Transverse colon (tissue), 4 donors: ENCODE data around the gene PRMT3.
"Not testable (repeated sequence)": the region's sequence is repeated elsewhere in the genome, so short reads cannot be mapped to it uniquely, and the experiment has no call there.

Experiments
- POLR2AphosphoS5 ChIP-seq, 3 donors: sonication (generic); formaldehyde crosslinking; IDR thresholded peaks; one replicate each; pipeline ENCODE4 v1.6.1; 2016; ENCODE audit warnings: antibody characterized with exemption in 3 of 3
- TF ChIP-seq, protein P1 (sequence below), 5 experiments: fragments of 200-600 bp in 3 of 5; fragments of 450-650 bp in 2 of 5; sonication (generic) in 3 of 5; IDR thresholded peaks; 1 replicate in 2 of 5; 2 replicates in 3 of 5; pipeline ENCODE4 v1.5.1; 2016 to 2017; ENCODE audit warnings: antibody characterized with exemption in 5 of 5, inconsistent platforms in 3 of 5, mild to moderate bottlenecking in 2 of 5, moderate library complexity in 1 of 5

GRCh38 chr11:20556396-20556795, 168.9 kb downstream of the PRMT3 start:
- not testable (repeated sequence) for TF ChIP-seq POLR2AphosphoS5 (IDR thresholded peaks at IDR 0.05)
- TF ChIP-seq, protein P1, sequence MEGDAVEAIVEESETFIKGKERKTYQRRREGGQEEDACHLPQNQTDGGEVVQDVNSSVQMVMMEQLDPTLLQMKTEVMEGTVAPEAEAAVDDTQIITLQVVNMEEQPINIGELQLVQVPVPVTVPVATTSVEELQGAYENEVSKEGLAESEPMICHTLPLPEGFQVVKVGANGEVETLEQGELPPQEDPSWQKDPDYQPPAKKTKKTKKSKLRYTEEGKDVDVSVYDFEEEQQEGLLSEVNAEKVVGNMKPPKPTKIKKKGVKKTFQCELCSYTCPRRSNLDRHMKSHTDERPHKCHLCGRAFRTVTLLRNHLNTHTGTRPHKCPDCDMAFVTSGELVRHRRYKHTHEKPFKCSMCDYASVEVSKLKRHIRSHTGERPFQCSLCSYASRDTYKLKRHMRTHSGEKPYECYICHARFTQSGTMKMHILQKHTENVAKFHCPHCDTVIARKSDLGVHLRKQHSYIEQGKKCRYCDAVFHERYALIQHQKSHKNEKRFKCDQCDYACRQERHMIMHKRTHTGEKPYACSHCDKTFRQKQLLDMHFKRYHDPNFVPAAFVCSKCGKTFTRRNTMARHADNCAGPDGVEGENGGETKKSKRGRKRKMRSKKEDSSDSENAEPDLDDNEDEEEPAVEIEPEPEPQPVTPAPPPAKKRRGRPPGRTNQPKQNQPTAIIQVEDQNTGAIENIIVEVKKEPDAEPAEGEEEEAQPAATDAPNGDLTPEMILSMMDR (IDR thresholded peaks at IDR 0.05) = not testable (repeated sequence)
